Omental fat pad (tissue), 4 donors: ENCODE measurements around the gene OLIG1. TPM values are rescaled to one million over a fixed set of nuclear protein-coding genes. Genes with fewer than 3 reads are reported as not detected.

Experiments used
- ATAC-seq: fragments of 150-250 bp; one replicate; pipeline ENCODE4 v1.9.1; 2016; ENCODE audit warnings: mild to moderate bottlenecking, moderate library complexity; ENCODE audit not compliant: low FRiP score
- DNase-seq: peaks from one replicate; pipeline ENCODE4 v3.0.0-alpha.2; 2019; ENCODE audit warnings: low spot score
- CTCF ChIP-seq, 3 donors: fragments of 450-650 bp; IDR thresholded peaks; one replicate each; pipeline ENCODE4 v1.5.1; 2016 to 2017; ENCODE audit warnings: antibody characterized with exemption in 3 of 3, mild to moderate bottlenecking in 3 of 3, moderate library complexity in 2 of 3
- total RNA-seq, 4 donors: library from RNA; depleted of rRNA; stranded (reverse); fragments of >200 nt; gene quantifications; one replicate each; pipeline ENCODE4 v1.1.0, GENCODE V29; 2016

Gene OLIG1
- total RNA-seq, 4 donors from 2014 or later, result not detected

GRCh38 chr21:33027401-33028286, 42.3 kb upstream of the OLIG1 start:
- TF ChIP-seq CTCF (IDR thresholded peaks at IDR 0.05), result no peak
- DNase-seq, result no peak
- no peak for ATAC-seq

GRCh38 chr21:33028287-33028670, 41.7 kb upstream of the OLIG1 start:
- TF ChIP-seq CTCF (IDR thresholded peaks at IDR 0.05), result no peak
- DNase-seq, result no peak
- no peak for ATAC-seq

DNA sequence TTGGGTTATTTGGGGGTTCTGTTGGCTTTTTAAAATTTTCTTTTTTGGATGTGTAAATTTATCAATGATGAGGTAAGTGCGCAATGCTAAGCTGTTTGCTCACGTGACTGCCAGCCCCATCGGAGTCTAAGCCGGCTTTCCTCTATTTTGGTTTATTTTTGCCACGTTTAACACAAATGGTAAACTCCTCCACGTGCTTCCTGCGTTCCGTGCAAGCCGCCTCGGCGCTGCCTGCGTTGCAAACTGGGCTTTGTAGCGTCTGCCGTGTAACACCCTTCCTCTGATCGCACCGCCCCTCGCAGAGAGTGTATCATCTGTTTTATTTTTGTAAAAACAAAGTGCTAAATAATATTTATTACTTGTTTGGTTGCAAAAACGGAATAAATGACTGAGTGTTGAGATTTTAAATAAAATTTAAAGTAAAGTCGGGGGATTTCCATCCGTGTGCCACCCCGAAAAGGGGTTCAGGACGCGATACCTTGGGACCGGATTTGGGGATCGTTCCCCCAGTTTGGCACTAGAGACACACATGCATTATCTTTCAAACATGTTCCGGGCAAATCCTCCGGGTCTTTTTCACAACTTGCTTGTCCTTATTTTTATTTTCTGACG, 41.1 kb upstream of the OLIG1 start:
- no peak for TF ChIP-seq CTCF (IDR thresholded peaks at IDR 0.05)
- DNase-seq (no peak), ATAC-seq (no peak)

- no peak for DNase-seq
- no peak for ATAC-seq
Observed at GRCh38 chr21:33029385-33029921, 40.5 kb upstream of the OLIG1 start.

GRCh38 chr21:33029975-33030461, 39.9 kb upstream of the OLIG1 start:
- ATAC-seq (no peak), DNase-seq (no peak)
- no peak for TF ChIP-seq CTCF (IDR thresholded peaks at IDR 0.05)

More at GRCh38 chr21:33029385-33029921, 40.5 kb upstream of the OLIG1 start:
- no peak for TF ChIP-seq CTCF (IDR thresholded peaks at IDR 0.05)

- no peak for TF ChIP-seq CTCF (IDR thresholded peaks at IDR 0.05)
- DNase-seq (no peak), ATAC-seq (no peak)
Observed at GRCh38 chr21:33030633-33031032, 39.3 kb upstream of the OLIG1 start.
